Right ventricle myocardium superior (tissue), 1 donor: ENCODE data around the gene SLC4A8. TPM values are rescaled to one million over a fixed set of nuclear protein-coding genes. Genes with fewer than 3 reads are reported as not detected.

Experiments
- ATAC-seq: fragments of 200-7000 bp; cut with Tn5 transposase; one replicate; pipeline ENCODE4 v1.9.1; 2020; ENCODE audit warnings: mild to moderate bottlenecking; ENCODE audit not compliant: poor library complexity
- DNase-seq: peaks from one replicate; pipeline ENCODE4 v3.0.0-alpha.2; 2020
- intact Hi-C: fragments of 100-400 bp; cut with DNase I; formaldehyde crosslinking; loops from one replicate; pipeline ENCODE4 v1.11.2; 2022
- total RNA-seq: library from RNA; stranded (reverse); fragmentation: NEBNext Ultra II Directional; extraction: Animal tissue kit (Norgen Biotek cat#: 25700); gene quantifications from one replicate; pipeline ENCODE4 v1.2.1, GENCODE V29; 2021
- donor health status: DM: no; HTN: yes; CAD: no; lungs with severe emphysema.

The SLC4A8 gene
- total RNA-seq, 1 donor from 2014 or later: 0.89 TPM

DNA sequence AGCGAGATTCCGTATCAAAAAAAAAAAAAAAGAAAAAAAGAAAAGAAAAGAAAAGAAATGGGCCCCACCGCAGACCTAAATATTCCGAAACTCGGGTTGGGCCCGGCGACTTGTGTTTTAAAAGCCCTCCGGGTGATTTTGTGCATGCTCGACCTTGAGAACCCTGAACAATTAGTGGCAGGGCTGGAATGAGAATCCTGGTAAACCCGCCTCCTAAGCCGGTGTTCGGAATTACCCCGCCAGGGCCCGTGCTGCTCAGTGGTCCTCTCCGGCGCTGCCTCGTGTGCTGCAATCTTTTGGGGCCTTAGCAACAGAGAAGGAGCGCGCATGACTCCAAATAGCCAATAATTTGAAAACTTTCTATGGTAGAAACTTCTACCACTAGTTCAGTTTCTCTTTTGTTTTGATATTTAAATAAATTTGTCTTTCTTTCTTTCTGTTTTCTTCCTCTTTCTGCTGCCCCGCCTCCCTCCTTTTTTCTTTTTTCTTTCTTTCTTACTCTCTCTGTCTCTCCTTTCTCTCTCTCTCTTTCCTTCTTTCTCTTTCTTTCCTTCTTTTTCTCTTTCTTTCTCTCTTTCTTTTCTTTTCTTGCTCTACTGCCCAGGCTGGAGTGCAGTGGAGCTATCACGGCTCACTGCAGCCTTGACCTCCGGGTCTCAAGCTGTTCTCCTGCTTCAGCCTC lies 31.9 kb upstream of the SLC4A8 start:
- no peak for DNase-seq
- ATAC-seq: no peak
- intact Hi-C loops: no loop called here

DNA sequence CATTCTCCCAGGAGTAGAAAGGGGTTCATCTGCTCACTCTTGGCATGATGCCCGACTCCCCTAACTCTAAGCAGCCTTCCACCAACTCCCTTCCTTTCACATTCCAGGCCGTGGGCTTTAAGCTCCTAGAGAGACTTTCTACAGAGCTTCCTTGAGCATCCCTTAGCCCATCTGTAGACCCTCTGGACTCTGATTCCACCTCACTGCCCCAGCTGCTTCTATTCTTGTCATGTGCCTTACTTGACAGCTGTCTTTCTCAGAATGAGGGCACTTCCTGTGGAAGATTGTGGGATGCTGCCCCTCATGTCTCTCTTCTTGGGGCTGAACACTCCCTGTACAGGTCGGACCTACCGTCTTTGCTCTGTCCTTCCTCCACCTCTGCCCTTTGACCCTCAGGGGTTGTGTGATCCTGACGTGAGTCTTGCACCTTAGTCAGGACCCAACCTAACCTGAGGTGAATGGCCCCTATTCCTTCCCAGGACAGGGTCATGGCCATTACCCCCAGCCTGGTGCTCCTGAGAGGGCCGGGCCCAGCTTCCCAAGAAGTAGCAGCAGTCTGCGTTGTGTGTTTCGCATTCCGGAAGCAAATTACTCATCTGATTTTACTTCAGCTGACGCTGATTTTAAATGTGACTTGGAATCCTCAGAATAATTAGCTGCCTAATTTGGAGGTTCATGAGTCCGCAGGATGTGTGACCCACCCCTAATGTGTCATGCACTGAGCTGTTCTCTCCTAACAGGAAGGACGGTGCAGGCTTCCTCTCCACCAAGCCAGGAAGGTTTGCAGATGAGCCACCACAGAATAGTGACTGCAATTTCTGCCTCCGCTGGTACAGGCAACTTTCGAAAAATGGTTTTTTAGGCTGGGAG lies 30.7 kb upstream of the SLC4A8 start:
- intact Hi-C loops: no loop called here
- DNase-seq: no peak
- ATAC-seq: no peak

DNA sequence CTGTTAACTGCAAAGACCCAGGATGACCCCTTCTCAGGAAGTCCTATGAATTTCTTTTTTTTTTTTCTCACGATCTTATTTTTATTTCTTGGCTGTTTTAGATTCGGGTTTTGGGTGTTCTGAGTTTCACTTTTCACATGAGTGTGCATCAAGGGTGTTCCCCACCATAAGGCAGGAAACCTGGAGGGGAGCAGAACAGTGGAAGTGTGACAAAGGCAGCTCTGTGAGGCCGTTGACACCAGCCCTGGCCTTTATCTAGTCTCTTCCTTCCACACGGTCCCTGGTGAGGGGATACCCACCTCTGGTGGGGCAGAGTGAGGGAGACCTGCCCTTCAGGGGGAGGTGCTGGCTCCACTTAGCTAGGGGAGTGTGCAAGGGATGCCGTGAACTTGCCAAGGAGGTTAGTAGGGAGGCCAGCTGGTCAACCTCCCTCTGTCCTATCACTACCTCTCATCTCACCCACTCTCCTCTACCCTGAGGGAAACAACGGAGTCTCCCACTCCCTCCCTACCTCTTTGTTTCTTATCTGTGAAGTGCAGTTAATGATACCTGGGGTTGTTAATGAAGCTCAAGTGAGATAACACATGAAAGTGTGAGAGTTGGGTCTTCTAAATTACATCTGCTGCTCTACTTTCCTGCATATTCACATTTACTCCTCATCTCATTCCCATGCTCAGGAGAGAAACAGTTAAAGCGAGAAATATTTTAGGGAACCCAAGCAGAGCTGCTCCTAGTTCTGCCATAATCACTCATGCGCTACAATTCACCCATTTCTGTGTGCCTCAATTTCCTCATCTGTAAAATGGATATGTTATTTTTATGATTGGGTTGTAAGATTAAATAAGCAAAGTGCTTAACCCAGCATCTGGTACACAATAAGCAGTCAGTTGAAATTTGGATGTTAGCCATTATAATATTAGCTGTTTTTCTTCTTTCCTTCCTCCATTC lies 29.1 kb upstream of the SLC4A8 start:
- intact Hi-C loops: no loop called here
- ATAC-seq (no peak), DNase-seq (no peak)

DNA sequence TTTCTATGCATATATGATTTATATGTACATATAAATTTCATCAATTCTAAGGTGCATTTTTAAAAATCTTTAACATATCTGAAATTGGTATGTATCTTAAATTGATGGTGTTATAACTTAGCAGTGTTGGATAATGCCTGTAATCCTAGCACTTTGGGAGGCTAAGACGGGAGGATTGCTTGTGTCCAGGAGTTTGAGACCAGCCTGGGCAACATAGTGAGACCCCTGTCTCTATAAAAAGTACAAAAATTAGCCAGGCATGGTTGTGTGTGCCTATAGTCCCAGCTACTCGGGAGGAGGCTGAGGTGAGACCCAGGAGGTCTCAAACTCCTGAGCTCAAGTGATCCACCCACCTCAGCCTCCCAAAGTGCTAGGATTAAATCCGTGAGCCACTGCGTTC lies 27.0 kb upstream of the SLC4A8 start:
- no peak for ATAC-seq
- no peak for DNase-seq
- intact Hi-C loops: no loop called here

DNA sequence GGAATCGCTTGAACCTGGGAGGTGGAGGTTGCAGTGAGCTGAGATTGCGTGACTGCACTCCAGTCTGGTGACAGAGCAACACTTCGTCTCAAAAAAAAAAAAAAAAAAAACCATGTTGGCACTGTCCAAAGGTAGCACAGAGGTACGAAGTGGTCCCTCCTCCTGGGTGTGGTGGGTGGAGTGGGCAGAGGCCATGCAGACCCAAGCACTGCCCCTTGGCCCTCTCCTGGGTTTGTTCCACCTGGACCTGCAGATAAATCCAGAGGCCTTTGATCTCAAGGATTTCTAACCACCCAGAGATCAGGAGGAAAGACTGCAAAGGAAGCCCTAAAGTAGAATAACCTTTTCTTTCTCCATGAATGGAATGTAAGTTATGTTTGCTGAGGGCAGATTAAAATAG lies 24.7 kb upstream of the SLC4A8 start:
- ATAC-seq (no peak), DNase-seq (no peak)
- intact Hi-C loops: no loop called here

DNA sequence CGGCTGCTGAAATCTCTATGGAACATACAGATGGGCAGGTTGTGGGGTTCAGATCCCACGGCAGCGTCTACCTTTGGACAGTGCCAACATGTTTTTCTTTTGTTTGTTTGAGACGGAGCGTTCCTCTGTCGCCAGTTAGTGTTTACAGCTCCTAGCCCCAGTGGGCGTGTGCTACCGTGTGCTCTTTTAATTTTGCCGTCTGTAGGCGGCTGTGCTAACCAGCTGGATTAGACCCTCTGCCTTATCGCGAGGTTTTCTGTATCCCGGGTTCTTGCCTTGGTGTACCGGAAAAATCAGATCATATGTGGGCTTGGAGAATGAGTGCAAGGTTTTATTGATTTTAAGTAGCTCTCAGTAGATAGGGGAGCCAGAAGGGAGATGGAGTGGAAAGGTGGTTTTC lies 23.6 kb upstream of the SLC4A8 start:
- ATAC-seq (no peak), DNase-seq (no peak)
- intact Hi-C loops: no loop called here

DNA sequence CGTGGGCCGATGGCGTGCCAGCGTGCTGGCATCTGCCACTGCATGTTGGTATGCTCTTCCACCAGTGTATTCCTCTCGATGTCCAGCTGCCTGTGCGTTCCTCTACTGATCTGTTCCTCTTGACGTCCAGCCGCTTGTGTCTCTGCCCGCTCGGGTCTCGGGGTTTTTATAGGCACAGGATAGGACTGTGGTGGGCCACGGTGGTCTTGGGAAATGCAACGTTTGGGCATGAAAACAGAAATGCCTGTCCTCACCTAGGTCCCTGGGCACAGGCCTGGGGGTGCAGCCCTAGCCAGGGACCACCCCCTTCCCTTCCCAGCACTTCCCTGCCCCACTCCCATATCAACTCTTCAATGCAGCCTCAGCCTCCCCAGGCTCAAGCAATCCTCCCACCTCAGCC lies 23.1 kb upstream of the SLC4A8 start:
- intact Hi-C loops: no loop called here
- ATAC-seq (no peak), DNase-seq (no peak)

DNA sequence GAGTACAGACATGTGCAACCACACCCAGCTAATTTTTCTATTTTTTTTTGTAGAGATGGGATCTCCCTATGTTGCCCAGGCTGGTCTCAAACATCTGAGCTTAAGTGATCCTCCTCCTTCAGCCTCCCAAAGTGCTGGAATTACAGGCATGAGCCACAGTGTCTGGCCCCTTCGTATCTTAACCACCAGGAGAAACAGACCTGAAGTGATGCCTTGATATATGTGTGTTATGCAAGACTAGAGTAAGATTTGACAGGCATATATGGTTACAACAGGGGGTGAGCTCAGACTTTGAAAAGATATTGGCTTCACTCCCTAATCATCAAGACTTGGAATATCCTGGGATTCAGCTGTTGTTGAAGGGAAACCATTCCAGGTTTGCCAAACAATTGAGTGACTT lies 22.7 kb upstream of the SLC4A8 start:
- DNase-seq (no peak), ATAC-seq (no peak)
- intact Hi-C loops: no loop called here

DNA sequence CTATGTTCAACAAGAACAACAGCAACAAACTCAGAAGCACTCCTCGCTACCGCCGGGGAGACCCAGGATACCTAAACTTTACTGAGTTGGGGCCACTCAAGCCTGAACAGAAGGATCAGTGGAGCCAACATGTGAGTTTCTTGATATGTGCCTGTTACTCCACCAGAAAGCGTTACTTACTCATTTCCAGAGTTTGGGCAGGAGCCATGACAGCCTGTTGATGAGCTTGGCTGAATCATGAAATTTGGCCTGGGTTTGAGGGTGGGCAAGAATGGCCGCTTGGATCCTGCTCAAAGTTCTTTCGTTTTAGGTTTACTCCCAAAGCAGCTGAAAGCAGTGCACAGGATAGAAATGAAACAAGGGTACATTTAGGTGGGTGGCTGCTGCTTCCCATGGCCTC lies 21.5 kb upstream of the SLC4A8 start:
- ATAC-seq: no peak
- intact Hi-C loops: no loop called here

DNA sequence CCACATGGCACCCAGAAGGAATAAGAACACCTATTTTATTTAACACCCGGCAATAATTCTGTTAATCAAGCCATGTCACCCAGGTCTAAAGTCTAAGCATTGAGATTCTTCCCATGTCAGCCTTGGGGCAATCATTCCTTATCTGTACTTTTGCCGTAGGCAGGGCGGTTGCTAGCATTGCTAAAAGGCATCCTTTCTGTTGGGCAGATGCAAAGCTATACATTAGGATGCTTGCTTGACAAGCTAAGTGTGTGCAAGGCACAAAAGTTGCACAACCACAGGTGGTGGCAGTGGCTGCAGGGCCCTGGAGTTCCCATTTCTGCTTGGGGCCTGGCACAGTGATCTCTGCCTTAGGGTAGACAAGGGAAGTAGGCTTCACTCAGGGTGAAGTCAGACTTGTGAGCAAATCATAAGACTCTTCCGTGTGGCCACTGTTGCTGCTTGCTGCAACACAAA lies 20.9 kb upstream of the SLC4A8 start:
- DNase-seq (peak; percentile 65), ATAC-seq (peak; percentile 41)
- intact Hi-C loops: no loop called here

More for the DNA sequence above, 21.5 kb upstream of the SLC4A8 start:
- DNase-seq: no peak

DNA sequence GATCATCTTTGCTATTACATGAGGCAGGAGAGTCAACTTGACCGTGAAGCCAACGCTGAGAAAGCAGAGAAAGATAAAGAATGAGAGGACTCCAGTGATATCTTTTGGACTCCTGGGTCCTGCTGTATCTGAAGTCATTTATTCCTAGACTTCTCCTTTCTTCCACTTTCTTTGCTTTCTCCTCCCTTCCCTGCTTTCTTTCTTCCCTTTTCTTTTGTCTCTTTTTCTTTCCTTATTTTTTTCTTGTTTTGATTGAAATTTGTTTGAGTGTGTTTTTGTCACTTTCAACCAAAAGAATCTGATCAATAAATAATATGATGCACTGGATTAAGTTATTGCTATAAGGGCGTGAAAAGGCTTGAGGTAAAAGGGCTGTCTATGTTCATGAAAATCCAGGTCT lies 20.0 kb upstream of the SLC4A8 start:
- ATAC-seq: no peak
- no peak for DNase-seq
- intact Hi-C loops: no loop called here

DNA sequence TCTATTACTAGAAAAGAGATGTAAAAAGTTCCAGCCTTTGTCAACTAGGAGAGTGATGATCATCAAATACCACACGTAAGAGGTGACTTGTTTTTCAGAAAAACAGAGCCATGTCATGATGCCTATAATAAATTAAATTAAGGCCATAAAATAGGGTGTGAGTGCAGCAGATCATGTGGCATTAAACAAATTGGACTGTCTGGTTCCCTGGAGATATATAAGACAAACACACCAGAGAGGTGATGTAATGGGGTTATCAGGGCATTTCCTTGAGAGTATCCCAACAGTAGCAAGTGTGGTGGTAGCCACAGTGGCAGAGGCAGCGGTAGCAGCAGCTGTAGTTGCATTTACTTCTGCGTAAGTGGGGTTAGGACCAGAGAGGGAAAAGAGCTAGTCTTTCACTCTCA lies 18.8 kb upstream of the SLC4A8 start:
- intact Hi-C loops: no loop called here
- DNase-seq: no peak
- ATAC-seq: no peak

DNA sequence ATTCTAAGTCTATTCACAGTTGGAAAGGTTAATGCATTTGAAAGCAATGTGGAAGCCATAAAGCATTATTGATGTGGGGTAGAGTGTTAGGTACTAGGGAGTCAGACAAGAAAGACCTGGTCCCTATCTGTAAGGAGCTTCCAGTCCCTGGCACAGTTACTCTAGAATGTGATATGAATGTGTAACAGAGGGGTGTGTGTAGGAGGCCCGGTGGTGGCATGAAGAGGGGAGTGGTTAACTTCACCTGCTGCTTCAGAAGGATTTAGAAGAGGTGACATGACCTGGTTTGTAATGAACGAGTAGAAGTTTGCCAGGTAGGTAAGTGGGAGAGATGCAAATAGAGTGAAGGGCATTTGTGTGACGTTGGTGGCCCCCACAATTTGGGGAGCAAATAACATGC lies 18.3 kb upstream of the SLC4A8 start:
- intact Hi-C loops: no loop called here
- ATAC-seq: no peak
- no peak for DNase-seq

DNA sequence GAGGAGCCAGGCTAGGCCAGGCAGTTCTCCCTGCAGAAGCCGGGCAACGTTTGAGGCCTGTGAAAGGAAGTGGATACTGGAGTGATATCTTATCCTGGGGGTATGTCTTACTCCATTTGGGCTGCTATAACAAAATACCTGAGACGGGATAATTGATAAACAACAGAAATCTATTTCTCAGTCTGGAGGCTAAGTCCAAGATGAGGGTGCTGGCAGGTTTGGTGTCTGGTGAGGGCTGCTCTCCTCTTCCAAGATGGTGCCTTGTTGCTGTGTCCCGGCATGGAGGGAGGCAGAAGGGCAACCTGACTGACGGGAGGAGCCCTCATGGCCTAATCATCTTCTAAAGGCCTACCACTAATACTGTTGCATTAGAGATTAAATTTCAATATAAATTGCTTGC lies 17.8 kb upstream of the SLC4A8 start:
- DNase-seq: no peak
- ATAC-seq: no peak
- intact Hi-C loops: no loop called here

DNA sequence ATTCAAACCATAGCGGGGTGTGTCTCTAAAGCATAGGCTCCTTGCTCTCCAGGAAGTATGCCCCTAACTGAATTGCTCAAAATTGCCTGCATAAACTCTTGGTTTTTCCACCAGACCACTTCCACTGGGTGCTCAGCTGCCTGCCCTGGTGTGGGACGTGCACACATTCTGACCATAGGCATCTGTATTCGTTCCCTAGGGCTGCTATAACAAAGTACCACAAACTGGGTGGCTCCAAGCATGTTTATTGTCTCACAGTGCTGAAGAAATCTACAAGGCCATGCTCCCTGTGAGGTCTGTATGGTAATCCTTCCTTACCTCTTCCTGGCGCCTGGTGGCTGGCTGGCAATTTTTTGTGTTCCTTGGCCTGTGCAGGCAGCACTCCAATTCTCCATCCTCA lies 17.0 kb upstream of the SLC4A8 start:
- no peak for DNase-seq
- no peak for ATAC-seq
- intact Hi-C loops: no loop called here

DNA sequence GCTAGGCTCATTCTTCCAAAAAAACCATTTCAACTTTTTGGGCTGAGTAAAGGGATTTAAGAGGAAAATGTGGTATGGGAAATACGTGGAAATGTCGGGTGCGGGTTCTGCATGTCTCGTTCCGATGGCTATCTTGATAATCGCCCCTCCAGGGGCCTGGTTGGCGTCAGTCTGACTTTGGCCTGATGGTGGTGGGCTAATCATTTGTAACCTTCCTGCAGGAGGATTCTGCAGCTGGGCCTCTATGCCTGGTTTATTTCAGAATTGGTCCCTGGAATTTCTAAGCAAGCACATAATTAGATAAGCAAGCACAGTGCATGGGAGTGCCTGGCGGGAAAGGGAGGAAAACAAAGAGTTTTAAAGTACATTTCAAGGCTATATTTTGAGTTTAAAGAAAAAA lies 14.8 kb upstream of the SLC4A8 start:
- intact Hi-C loops: no loop called here
- no peak for DNase-seq
- ATAC-seq: no peak

DNA sequence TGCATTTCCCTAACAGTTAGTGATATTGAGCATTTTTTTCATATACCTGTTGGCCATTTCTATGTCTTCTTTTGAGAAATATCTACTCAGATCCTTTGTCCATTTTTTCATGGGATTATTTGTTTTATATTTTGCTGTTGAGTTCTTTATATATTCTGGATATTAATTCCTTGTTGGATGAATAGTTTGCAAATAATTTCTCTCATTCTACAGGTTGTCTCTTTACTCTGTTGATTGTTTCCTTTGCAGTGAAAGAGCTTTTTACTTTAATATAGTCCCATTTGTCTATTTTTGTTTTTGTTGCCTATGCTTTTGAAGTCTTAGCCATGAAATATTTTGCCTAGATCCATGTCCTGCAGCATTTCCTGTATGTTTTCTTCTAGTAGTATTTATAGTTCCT lies 11.5 kb upstream of the SLC4A8 start:
- intact Hi-C loops: no loop called here
- DNase-seq (no peak), ATAC-seq (no peak)

DNA sequence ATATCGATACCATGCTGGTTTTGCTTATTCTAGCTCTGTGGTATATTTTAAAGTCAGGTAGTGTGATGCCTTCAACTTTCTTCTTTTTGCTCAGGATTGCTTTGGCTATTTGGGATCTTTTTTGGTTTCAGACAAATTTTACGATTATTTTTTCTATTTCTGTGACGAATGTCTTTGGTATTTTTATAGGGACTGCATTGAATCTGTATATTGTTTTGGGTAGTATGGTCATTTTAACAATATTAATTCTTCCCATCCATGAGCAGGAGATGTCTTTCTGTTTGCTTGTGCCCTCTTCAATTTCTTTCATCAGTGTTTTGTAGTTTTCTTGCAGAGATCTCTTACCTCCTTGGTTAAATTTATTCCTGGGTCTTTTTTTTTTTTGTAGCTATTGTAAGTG lies 10.8 kb upstream of the SLC4A8 start:
- intact Hi-C loops: no loop called here
- DNase-seq (no peak), ATAC-seq (no peak)

DNA sequence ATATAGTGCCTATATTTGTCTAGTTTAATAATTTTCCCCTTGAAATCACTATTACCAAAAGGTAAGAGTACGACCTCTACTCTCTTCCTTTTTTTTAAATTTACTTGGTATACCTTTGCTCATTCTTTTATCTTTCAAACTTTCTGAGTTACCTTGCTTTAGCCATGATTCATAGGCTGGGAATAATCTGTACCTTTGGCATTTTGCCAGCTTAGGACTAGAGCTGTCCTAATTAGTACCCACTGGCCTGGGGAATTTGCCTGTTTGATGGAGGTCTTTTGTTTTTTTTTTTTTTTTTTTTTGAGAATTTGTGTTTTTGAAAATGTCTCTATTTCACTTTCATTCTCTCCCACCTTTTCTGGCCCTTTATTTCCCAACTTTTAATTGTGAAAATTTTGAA lies 8.7 kb upstream of the SLC4A8 start:
- DNase-seq: no peak
- ATAC-seq: no peak
- intact Hi-C loops: no loop called here
